ENCODE results near the gene TLCD1. TPM values are rescaled to one million over a fixed set of nuclear protein-coding genes. Genes with fewer than 3 reads are reported as not detected.

TLCD1 gene
- total RNA-seq, 1 donor from 2014 or later = 14.0 TPM

DNA sequence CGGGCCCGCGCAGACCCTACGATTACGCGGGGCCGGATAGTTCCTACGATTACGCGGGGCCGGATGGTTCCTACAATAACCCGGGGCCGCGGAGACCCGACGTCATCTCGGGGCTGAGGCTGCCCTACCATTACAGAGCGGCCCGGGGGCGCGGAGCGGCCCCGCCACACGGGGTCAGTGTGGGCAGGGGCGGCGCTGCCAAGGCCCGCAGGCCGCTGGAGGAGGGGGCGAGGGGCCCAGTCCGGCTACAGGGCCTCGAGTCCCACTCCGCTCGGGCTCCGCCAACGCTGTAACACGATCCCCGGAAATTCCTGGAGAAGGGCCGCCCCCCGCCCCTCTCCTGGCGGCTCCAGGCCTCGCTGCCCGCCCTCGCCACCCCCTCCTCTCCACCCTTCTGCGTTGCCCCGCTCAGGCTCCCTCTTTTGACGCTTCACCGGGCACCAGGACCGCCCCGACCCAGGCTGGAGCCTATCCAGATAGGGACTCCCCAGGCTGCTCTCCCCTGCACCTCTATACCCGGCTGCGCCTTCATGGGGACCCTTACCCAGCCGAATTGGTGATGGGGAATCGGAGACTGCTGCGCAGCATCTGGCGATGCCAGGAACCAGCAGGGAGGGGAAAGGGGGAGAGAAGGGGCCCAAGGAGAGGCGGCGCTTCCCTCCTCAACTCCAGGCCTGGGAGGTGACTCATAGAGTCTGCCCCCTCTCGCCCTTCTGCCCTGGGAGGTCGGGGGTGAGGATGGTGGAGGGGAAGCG, 8.3 kb downstream of the TLCD1 start, which contains the start of gene RAB34:
RAB34 (minus strand) TSS at position 291 of the 755 bp plus-strand sequence. CDS start 602 bp downstream, outside the sequence.
- no peaks in the 10 kb centered on the region for H3K9me3 Mint-ChIP-seq (ENCODE audit: low read depth)
- peaks cover 39% of the 10 kb centered on the region for H3K4me1 Mint-ChIP-seq (ENCODE audit: low read depth)
- DNase-seq (ENCODE audit: low spot score, unreplicated experiment) = peak; percentile 87
- H3K27ac Mint-ChIP-seq = peak within 1 kb of the TSS; percentile 99
- H3K36me3 Mint-ChIP-seq (ENCODE audit: insufficient read depth) = peaks cover 38% of the 10 kb centered on the region
- no peaks in the 10 kb centered on the region for H3K27me3 Mint-ChIP-seq
- H3K4me3 Mint-ChIP-seq (ENCODE audit: low read depth) = peak within 1 kb of the TSS; percentile 78
- TF ChIP-seq, protein P1, sequence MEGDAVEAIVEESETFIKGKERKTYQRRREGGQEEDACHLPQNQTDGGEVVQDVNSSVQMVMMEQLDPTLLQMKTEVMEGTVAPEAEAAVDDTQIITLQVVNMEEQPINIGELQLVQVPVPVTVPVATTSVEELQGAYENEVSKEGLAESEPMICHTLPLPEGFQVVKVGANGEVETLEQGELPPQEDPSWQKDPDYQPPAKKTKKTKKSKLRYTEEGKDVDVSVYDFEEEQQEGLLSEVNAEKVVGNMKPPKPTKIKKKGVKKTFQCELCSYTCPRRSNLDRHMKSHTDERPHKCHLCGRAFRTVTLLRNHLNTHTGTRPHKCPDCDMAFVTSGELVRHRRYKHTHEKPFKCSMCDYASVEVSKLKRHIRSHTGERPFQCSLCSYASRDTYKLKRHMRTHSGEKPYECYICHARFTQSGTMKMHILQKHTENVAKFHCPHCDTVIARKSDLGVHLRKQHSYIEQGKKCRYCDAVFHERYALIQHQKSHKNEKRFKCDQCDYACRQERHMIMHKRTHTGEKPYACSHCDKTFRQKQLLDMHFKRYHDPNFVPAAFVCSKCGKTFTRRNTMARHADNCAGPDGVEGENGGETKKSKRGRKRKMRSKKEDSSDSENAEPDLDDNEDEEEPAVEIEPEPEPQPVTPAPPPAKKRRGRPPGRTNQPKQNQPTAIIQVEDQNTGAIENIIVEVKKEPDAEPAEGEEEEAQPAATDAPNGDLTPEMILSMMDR (IDR thresholded peaks at IDR 0.05; ENCODE audit: unreplicated experiment) = peak; percentile 70

DNA sequence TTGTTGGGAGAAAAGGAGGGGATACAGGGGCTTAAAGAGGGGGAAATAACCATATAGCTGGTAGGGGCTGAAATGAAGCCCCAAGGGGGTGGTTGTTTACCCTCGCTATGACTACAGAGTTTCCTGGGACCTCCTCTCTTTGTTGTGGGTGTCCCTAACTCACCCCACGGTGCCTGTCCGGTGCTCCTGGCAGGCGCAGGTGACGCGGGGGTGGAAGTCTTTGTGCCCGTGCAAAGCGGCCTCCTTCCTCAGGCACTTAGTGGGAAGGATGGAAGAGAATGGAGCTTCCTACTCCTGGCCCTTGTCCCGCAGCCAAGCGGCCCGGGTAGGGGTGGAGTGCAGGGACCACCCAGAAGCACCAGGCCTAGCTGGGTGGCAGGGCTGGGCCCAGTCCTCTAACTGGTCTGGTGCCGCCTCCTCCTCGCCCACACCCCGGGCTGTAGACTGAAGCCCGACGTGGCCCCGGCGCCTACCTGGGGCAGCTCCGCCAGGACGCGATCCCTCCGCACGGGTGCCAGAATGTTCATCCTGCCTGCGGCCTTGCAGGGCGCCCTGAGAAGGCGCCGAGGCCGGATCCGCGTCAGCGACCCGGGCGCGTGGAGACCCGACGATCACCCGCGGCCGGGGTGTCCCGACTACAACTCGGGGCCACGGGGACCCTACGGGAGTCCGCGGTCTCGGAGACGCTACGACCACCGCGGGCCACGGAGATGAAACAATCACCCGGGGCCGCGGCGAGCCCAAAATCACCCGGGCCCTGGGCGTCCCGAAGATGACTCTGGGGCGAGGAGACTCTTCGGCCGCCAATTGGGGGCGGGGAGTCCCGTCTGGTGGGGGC, 9.1 kb downstream of the TLCD1 start:
- Mint-ChIP-seq H3K36me3 (ENCODE audit: insufficient read depth) (peaks cover 35% of the 10 kb centered on the region), H3K9me3 (ENCODE audit: low read depth) (no peaks in the 10 kb centered on the region), H3K4me1 (ENCODE audit: low read depth) (peaks cover 39% of the 10 kb centered on the region), H3K27me3 (no peaks in the 10 kb centered on the region), H3K27ac (peak overlapping the region; percentile 96), H3K4me3 (ENCODE audit: low read depth) (peak overlapping the region; percentile 78)
- peak; percentile 26 for DNase-seq (ENCODE audit: low spot score, unreplicated experiment)
- TF ChIP-seq, protein P1 (IDR thresholded peaks at IDR 0.05; ENCODE audit: unreplicated experiment) = no peak

DNA sequence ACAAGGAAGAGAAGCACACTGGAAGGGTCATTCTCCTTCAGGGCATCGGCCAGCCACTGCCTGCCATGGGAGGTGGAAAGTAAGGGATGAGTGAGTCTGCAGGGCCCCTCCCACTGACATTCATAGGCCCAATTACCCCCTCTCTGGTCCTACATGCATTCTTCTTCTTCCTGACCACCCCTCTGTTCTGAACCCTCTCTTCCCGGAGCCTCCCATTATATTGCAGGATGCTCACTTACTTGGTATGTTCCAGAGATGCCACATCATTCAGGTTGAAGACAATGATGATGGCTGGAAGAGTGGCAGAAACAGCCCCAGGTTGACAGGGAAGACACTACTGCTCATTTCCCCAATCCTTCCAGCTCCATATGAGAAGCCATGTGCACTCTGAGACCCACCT, 10.8 kb downstream of the TLCD1 start:
- Mint-ChIP-seq H3K9me3 (ENCODE audit: low read depth) (no peaks in the 10 kb centered on the region), H3K4me3 (ENCODE audit: low read depth) (peak overlapping the region; percentile 78), H3K36me3 (ENCODE audit: insufficient read depth) (peaks cover 22% of the 10 kb centered on the region), H3K4me1 (ENCODE audit: low read depth) (peaks cover 30% of the 10 kb centered on the region), H3K27ac (no peak overlapping the region), H3K27me3 (no peaks in the 10 kb centered on the region)
- DNase-seq (ENCODE audit: low spot score, unreplicated experiment) = no peak
- TF ChIP-seq, protein P1 (IDR thresholded peaks at IDR 0.05; ENCODE audit: unreplicated experiment) = no peak

DNA sequence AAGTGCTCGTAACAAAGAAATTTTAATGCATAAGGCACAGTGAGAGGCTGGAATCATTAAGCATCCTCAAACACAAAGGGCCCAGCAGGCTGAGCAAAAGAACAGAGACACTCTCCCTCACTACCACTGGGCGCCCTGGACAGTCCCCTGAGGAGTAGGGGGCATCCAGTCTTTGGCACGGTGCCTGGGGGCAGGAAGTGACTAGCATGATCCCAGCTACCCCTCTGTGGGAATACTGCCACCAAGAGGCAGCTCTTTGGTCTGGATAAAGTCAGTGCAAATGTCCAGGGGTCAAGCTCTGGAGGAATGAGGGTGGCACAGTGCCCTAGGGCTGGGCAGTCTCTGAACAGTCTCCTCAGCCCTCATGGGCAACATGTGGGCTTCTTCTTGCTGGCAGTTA, 11.8 kb downstream of the TLCD1 start:
- peaks cover 19% of the 10 kb centered on the region for H3K36me3 Mint-ChIP-seq (ENCODE audit: insufficient read depth)
- peak overlapping the region; percentile 45 for H3K4me3 Mint-ChIP-seq (ENCODE audit: low read depth)
- peaks cover 26% of the 10 kb centered on the region for H3K4me1 Mint-ChIP-seq (ENCODE audit: low read depth)
- H3K27me3 Mint-ChIP-seq = no peaks in the 10 kb centered on the region
- H3K9me3 Mint-ChIP-seq (ENCODE audit: low read depth) = no peaks in the 10 kb centered on the region
- no peak for DNase-seq (ENCODE audit: low spot score, unreplicated experiment)
- no peak overlapping the region for H3K27ac Mint-ChIP-seq
- TF ChIP-seq, protein P1 (IDR thresholded peaks at IDR 0.05; ENCODE audit: unreplicated experiment) = no peak

DNA sequence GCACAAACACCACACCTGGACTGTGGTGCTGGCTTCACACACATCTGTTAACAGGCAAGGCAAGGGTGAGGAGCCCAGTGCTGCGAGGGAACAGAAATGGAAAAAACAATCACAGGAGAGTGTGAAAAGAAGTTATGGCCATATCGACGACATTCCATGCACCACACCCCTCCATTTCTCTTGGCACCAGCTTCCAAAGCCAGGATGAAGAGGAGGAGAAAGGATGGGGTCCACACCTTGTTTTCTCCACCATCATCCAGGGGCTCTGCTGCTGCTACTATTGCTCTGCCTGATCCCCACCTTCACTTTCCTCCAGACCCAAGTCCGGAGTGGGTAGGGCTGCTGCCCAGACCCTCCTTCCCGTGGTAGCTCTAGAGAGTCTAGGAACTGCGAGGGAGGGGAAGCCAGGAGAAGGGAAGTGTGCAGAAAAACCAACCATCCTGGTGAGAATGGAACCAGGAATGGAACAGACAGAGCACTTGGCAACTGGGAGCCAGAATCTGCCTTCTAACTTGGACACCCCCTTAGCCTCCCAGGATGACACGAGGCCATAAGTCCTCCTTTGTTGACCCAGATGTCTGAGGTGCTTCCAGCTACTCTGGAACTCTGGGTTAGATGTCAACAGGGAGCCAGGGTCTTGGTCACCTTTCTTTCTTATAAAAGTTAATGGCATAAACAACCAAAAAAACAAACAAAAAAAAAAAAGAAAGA, 13.2 kb downstream of the TLCD1 start:
- Mint-ChIP-seq H3K9me3 (ENCODE audit: low read depth) (no peaks in the 10 kb centered on the region), H3K36me3 (ENCODE audit: insufficient read depth) (peaks cover 19% of the 10 kb centered on the region), H3K27ac (peak overlapping the region; percentile 86), H3K4me1 (ENCODE audit: low read depth) (peaks cover 19% of the 10 kb centered on the region), H3K27me3 (no peaks in the 10 kb centered on the region), H3K4me3 (ENCODE audit: low read depth) (peak overlapping the region; percentile 95)
- TF ChIP-seq, protein P1 (IDR thresholded peaks at IDR 0.05; ENCODE audit: unreplicated experiment) = no peak
- DNase-seq (ENCODE audit: low spot score, unreplicated experiment) = no peak

All from progenitor cell of endocrine pancreas (in vitro differentiated cells).